Choroid plexus epithelial cell (primary cell): Measurements from ENCODE around the gene CYP39A1.

Experiments used
- DNase-seq: peaks from one replicate; pipeline ENCODE4 v3.0.0-alpha.2; 2010; ENCODE audit warnings: low read depth
- H3K4me3 ChIP-seq: 2 replicates; pipeline ENCODE4 v1.5.1; 2011; ENCODE audit warnings: low read depth, mild to moderate bottlenecking, control low read depth, low read length, moderate library complexity
- CTCF ChIP-seq: conservative IDR thresholded peaks from 2 replicates; pipeline ENCODE4 v1.5.1; 2011; ENCODE audit warnings: low read depth, mild to moderate bottlenecking, control low read depth, inconsistent platforms, low read length, moderate library complexity

CYP39A1 gene

DNA sequence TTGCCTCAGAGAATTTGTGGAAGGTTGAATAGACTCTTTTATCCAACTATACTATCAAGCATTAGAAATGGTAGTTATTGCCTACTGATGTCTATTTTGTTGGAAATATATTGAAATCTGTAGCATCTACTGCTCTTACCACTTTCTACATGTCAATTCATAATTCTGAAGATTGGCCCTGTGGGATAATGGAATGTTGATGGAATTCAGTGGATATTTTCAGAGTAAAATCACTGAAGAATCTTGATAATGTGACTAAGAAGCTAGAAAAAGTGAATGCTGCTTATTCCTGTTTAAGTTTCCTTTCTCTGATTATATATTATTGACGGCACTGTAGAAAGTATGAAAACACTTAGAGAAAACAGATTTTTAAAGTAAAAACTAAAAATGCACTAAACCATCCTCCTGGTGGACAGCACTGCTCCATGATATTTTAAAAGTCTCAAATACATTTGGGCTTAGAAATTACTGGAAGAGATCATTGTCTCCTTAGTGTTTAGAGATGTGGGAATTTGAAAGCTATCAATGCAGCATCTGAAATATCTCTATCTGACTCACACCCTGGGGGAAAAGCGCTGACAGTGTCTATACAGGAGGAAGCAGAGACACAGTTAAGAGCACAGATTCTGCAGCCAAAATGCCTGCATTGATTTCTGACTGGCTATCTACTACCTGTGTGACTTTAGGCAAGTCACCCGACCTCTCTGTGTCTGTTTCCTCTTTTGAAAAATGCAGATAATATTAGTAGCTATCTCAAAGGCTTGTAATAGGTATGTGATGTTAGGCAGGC is 123.5 kb downstream of the CYP39A1 start:
- H3K4me3 ChIP-seq = no peak overlapping the region
- no peak for TF ChIP-seq CTCF
- DNase-seq = peak; percentile 41

- no peak for DNase-seq
- H3K4me3 ChIP-seq = no peak overlapping the region
- no peak for TF ChIP-seq CTCF
These were observed 126.0 kb downstream of the CYP39A1 start for GRCh38 chr6:46526607-46527006.

- H3K4me3 ChIP-seq = no peak overlapping the region
- no peak for TF ChIP-seq CTCF
- DNase-seq = no peak
These were observed 127.0 kb downstream of the CYP39A1 start for GRCh38 chr6:46525583-46525982.

GRCh38 chr6:46521464-46521971 is 131.1 kb downstream of the CYP39A1 start:
- TF ChIP-seq CTCF = no peak
- peak; percentile 67 for DNase-seq
- H3K4me3 ChIP-seq = no peak overlapping the region

DNA sequence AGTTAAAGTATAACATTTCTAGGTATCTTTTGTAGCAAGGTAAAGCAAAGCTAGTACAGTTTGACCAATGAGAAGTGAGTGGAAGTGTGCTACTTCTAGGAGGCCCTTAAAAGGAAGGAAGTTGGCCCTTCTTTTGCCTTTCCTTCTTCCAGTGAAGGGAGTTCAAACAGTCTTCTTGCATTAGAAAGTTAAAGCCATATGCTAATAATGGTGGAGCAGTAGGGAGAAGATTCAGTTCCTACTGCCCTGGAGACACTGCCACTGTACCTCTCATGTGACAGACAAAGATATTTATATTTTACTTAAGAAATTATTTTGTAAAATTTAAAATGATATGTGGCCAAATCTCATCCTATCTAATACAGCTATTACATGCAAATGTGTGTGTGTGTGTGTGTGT is 135.4 kb downstream of the CYP39A1 start:
- no peak for DNase-seq
- H3K4me3 ChIP-seq = no peak overlapping the region
- no peak for TF ChIP-seq CTCF

- H3K4me3 ChIP-seq = no peak overlapping the region
- DNase-seq = no peak
- TF ChIP-seq CTCF = no peak
These were observed 139.1 kb downstream of the CYP39A1 start for GRCh38 chr6:46513533-46513932.

GRCh38 chr6:46511320-46511719 is 141.3 kb downstream of the CYP39A1 start:
- DNase-seq = no peak
- no peak for TF ChIP-seq CTCF
- no peak overlapping the region for H3K4me3 ChIP-seq
